GM21526 (cell line): ENCODE measurements around the gene TLE2.
A peak's percentile ranks its signal among the peaks of the same experiment; 100 is the strongest.
"Not testable (repeated sequence)": the region's sequence is repeated elsewhere in the genome, so short reads cannot be mapped to it uniquely, and the experiment has no call there.

Experiments
- ATAC-seq: cut with Tn5 transposase; IDR thresholded peaks from one replicate; pipeline ENCODE4 v1.9.1; 2021; ENCODE audit warnings: moderate library complexity; ENCODE audit not compliant: unreplicated experiment, low FRiP score

TLE2 gene

GRCh38 chr19:3038214-3038613 is 9.1 kb upstream of the TLE2 start:
- no peak for ATAC-seq

GRCh38 chr19:3036977-3037544 is 8.0 kb upstream of the TLE2 start:
- ATAC-seq: not testable (repeated sequence)

DNA sequence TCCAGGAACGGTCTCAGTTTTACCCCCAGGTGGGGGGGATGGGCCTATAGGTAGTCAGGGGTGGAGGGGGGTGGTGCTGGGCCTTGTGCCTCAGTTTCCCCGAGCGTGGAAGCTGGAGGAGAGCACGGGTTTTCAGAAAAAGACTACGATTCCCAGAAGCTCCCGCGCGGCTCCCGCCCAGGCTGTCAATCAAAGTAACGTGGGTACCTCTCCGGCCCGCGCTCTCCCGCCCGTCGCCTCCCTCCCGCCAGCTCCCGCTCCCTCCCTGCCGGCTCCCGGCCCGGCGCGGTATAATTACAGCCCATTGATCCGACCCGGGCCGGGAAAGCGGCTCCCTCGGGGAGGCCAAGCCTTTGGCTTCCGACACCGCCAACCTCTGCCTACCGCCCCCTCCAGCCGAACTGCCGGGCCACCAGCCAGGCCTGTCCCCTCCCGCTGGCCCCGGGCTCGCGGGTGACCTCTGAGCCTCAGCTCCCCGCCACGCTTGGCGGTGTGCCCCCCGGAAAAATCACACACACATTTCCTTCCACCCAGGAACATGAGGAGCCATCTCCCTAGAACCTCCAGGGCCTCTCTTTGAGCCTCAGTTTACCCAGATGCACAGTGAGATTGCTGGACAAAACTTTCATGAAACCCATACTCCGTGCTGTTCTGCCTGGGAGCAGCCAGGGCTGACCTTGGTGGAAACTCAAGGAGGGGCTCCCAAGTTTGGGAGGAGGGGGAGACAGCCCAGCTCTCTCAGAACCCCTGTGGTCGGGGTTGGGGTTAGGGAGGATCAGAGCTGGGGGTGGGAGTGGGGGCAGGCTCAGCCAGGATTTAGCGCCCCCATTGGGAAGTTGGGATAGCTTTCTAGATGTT is 7.3 kb upstream of the TLE2 start:
- peak; percentile 28 for ATAC-seq

DNA sequence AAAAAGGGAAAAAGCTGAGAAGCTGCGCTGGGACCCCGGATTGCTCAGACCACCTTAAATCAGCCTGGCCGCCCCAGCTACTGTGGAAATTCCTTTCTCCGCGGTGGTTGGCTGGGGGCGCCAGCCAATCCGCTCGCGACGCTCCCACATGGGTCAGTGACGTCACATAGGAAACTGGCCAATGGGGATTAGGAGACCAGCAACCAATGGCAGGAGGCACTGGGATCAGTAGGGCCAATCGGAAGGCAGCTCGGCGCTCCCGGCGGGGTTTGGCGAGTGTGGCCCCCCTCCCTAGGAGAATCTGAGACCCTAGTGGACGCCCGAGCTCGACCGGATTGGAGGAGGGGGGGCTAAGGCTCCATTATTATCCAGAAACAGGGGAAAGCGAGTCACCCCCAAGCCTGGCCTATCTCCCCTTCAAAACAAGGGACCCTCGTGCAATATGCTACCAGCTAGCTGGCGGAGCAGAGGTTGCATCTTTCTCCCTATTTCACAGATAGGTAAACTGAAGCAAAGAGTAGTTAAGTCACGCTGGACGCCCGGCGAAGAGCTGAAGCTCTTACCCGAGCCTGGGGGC is 6.5 kb upstream of the TLE2 start:
- peak; percentile 77 for ATAC-seq

DNA sequence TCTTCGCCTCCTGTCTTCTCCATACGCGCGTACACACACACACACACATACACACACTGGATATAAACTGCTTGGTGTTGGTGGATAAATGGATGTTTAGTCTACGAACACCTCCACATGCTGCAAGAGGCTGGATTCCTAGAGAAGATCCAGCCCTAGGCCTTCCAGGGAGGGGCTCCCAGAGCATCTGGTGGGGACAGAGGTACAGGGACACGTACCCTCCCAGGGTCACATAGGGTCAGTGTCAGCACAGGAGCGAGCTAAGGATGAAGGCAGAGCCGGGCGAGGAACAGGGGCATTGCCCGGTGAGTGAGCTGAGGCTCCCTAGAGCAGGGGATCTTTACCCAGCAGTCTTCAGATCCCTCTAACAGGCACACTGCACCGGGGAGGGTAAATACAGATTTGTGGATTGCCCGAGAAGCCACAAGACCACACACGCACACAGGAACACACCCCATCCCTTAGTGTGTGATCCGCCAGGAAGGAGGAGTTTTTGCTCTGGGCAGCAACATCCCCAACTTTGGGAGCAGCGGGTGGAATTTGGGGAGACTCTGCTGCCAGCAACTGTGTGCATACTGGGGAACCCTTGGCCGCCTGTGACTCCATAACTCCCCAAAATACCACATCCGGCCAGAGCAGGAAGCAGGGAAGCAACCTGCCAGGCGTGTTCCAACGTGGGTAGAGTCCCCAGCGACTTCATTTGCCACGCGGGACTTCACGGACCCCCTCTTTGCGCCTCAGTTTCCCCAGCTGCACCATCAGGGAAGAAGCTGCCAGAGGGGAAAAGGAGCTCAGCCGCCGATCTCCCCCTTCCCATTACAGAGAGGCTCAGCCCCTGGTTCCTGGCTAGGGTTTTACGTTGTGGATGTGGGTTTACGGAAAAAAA is 5.8 kb upstream of the TLE2 start:
- ATAC-seq: no peak

- ATAC-seq: no peak
Measured at GRCh38 chr19:3034406-3034655, 5.3 kb upstream of the TLE2 start.

DNA sequence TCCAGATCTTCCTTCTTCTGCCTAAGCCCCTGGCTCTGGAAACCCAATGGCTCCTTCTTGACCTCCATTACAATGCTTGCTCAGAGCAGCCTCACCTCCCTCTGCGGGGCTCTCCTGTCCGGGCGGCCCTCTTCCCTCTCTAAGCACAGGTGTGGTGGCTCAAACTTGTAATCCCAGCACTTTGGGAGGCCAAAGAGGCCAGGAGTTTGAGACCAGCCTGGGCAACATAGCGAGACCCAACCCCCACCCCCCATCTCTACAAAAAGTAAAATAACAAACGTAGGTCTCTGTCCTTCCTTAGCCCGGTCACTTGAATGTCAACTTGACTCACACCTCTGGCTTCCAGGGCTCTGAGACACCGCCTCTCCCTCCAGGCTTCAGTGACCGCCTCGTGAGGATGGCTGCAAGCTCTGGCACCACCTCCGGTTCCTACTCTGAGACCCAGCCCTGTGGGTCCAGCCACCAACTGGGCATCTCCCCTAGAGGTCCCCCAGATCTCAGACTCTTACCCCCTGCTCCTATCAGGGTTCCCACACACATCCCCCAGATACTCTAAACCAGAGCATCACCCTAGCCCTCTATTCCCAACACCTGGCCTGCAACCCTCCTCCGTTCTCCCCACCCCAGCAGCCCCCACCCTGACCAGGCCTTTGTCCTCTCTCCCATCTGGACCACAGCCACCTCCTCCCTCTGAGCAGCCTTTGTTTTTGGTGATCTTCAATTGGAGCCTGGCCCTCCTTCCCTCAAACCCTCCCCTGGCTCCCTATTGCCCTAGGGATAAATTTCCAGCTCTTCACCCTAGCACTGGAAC is 4.7 kb upstream of the TLE2 start:
- no peak for ATAC-seq

GRCh38 chr19:3031607-3031867 is 2.5 kb upstream of the TLE2 start:
- ATAC-seq: no peak

DNA sequence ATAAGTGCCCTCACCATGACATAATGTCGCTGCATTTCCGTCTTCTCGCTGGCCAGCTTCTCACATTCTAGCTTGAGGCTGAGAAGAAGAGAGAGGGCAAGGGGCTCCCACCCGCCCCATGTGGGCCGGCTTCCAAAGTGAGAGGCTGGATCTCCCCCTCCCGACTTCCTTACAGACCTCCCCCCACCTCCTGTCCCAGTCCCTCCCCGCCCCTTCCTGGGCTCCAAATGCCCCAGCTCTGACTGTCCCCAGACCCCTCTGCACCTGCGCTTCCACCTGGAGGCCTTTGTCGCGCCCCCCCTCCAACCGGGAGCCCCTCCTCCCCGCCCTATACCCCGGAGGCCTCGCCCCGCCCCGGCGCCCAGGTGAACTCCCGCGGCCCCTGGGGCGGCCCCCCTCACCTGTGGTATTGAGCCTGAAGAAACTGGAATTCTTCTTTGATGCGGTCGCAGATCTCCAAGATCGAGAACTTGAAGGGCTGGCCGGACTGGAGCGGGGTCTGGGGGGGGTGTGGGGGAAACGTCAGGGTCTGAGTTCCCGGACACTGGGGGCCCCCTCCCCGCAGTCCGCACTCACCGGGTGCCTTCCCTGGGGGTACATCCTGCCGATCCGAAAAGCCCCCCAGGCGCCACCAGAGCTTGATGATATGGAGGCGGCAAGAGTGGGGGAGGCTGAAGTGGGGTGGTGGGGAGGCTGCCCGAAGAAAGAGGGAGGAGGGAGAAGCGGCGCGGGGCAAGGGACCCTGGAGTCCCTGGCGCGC is 595 bp downstream of the TLE2 start:
- no peak for ATAC-seq

- ATAC-seq: no peak
Measured at GRCh38 chr19:3027981-3028304, 1.1 kb downstream of the TLE2 start.

DNA sequence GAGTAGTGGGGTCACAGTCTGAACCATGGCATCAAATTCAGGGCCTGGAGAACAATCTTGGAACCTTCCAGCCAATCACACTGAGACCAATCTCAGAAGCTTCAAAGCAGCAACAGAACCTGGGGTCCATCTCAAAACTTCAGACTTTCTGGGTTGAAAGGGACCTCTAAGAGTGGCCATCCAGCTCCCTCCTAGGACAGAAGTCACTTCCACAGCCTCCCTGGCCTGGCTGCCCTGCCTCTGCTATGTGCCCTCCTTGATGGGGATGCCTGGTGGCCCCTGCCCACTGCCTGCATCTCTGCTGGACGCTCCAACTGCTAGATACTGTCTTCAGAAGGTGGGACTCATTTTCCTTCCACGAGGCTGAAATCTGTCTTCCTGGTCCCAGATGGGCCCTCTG is 1.8 kb downstream of the TLE2 start:
- ATAC-seq: no peak

DNA sequence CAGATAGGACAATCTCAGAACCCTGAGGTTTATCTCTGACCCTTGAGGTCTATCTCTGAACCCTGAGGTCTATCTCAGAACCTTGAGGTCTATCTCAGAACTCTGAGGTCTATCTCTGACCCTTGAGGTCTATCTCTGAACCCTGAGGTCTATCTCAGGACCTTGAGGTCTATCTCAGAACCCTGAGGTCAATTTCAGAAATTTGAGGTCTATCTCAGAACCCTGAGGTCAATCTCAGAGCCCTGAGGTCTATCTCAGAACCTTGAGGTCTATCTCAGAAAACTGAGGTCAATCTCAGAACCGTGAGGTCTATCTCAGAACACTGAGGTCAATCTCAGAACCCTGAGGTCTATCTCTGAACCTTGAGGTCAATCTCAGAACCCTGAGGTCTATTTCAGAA is 2.3 kb downstream of the TLE2 start:
- ATAC-seq: no peak

- no peak for ATAC-seq
Measured at GRCh38 chr19:3025549-3025886, 3.6 kb downstream of the TLE2 start.

GRCh38 chr19:3024870-3025548 is 4.1 kb downstream of the TLE2 start:
- ATAC-seq: no peak

GRCh38 chr19:3024509-3024869 is 4.6 kb downstream of the TLE2 start:
- ATAC-seq: no peak

DNA sequence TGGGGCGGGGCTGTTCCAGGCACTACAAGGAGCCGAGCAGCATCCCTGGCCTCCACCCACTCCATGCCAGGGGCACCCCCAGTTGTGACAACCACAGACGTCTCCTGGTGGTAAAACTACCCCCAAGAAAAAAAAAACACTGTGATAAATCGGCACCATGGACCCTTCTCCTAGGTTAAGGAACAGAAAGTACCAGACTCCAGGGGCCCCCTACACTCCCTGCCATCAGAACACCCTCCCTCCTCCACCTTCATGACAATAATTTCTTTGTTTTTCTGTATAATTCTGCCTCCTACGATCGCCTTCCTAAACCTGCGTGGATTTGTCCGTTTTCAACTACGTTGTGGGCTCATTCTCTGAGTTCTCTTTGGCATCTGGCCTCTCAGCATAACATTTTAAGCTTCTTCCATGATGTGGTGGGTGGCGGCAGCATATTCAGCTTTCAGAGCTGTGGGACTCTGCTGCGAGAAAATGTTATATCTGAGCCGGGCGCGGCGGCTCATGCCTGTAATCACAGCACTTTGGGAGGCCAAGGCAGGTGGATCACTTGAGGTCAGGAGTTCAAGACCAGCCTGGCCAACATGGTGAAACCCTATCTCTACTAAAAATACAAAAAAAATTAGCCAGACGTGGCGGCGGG is 8.6 kb downstream of the TLE2 start:
- no peak for ATAC-seq

GRCh38 chr19:3019211-3019854 is 9.7 kb downstream of the TLE2 start:
- no peak for ATAC-seq

DNA sequence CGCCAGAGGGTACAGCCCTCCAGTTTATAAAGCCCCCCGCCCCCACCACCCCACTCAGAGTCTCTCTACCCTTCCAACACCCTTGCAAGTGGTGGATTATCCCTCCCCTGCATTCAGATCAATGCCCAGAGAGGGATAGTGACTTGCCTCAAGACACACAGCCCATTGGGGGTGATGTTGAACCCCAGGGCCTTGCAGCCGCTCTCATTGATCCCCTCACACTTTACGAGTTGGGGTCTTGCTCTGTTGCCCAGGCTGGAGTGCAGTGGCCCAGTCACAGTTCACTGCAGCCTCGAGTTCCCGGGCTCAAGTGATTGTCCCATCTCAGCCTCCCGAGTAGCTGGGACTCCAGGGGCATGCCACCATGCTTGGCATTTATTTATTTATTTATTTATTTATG is 11.2 kb downstream of the TLE2 start:
- ATAC-seq: no peak
